Calu3 (cell line): ENCODE results near the gene ALDH3B2. TPM values are rescaled to one million over a fixed set of nuclear protein-coding genes. Genes with fewer than 3 reads are reported as not detected.

ENCODE experiments used
- BruUV-seq: library from RNA; stranded (reverse); fragments of 400-500 nt; replicated peaks from 2 replicates; lab custom pipeline; 2021; lab: Mats Ljungman, UMichigan
- CTCF ChIA-PET: fragments of 300-600 bp; sonication (Branson Sonifier 250); formaldehyde crosslinking; loops from one replicate; lab custom pipeline; 2022; ENCODE audit warnings: antibody characterized with exemption; lab: Charles Lee
- DNase-seq: peaks from one replicate; pipeline ENCODE4 v3.0.0; 2022
- H3K27ac Mint-ChIP-seq: one replicate; pipeline ENCODE4 v1.8.0; 2022; ENCODE audit warnings: mixed read lengths; ENCODE audit not compliant: unreplicated experiment
- H3K27me3 Mint-ChIP-seq: one replicate; pipeline ENCODE4 v1.8.0; 2022; ENCODE audit warnings: mixed read lengths; ENCODE audit not compliant: unreplicated experiment
- H3K36me3 Mint-ChIP-seq: one replicate; pipeline ENCODE4 v1.8.0; 2022; ENCODE audit warnings: mild to moderate bottlenecking, moderate library complexity, mixed read lengths; ENCODE audit not compliant: insufficient read depth, unreplicated experiment
- H3K4me1 Mint-ChIP-seq: one replicate; pipeline ENCODE4 v1.8.0; 2022; ENCODE audit warnings: mild to moderate bottlenecking, low read depth, mixed read lengths; ENCODE audit not compliant: unreplicated experiment
- H3K4me3 Mint-ChIP-seq: one replicate; pipeline ENCODE4 v1.8.0; 2022; ENCODE audit warnings: mild to moderate bottlenecking, low read depth, moderate library complexity, mixed read lengths; ENCODE audit not compliant: unreplicated experiment
- H3K9me3 Mint-ChIP-seq: one replicate; pipeline ENCODE4 v1.8.0; 2022; ENCODE audit warnings: low read depth, mixed read lengths; ENCODE audit not compliant: unreplicated experiment
- CTCF ChIP-seq: fragments of 200-600 bp; IDR thresholded peaks from one replicate; pipeline ENCODE4 v1.8.0; 2022; ENCODE audit warnings: antibody characterized with exemption; ENCODE audit not compliant: unreplicated experiment
- intact Hi-C: fragments of 100-400 bp; cut with micrococcal nuclease; formaldehyde crosslinking; loops from one replicate; pipeline ENCODE4 v1.10.0; 2022; ENCODE audit not compliant: unreplicated experiment
- total RNA-seq: library from RNA; stranded (reverse); gene quantifications from 2 replicates; pipeline ENCODE4 v1.2.3, GENCODE V29; 2022

Gene ALDH3B2
- total RNA-seq, 1 experiment from 2014 or later: 2.4 TPM

GRCh38 chr11:67630943-67631331 lies 43.5 kb downstream of the ALDH3B2 start:
- Mint-ChIP-seq H3K36me3 (peaks cover 11% of the 10 kb centered on the region), H3K4me1 (no peaks in the 10 kb centered on the region), H3K27me3 (no peaks in the 10 kb centered on the region), H3K4me3 (peak overlapping the region; percentile 71), H3K27ac (peak overlapping the region; percentile 45), H3K9me3 (no peaks in the 10 kb centered on the region)
- intact Hi-C loops: no loop called here
- CTCF ChIA-PET: interaction anchor here (0.6 to 2.8 kb wide), 3 partner anchors 17 to 83 kb away, joined by 3 to 17 read pairs (median 8); no protein-coding TSS in a partner anchor
- TF ChIP-seq CTCF: no peak
- no peak for DNase-seq
- no TSS peak for BruUV-seq

GRCh38 chr11:67630228-67630942 lies 44.0 kb downstream of the ALDH3B2 start:
- TSS peak; percentile 72 for BruUV-seq
- peak; percentile 99 for DNase-seq
- peak overlapping the region; percentile 45 for H3K27ac Mint-ChIP-seq
- no peaks in the 10 kb centered on the region for H3K9me3 Mint-ChIP-seq
- H3K4me1 Mint-ChIP-seq: no peaks in the 10 kb centered on the region
- CTCF ChIA-PET: interaction anchor here (0.6 to 2.8 kb wide), 10 partner anchors 8 to 285 kb away, joined by 3 to 17 read pairs (median 4); partner anchors contain the start of gene GSTP1
- intact Hi-C loops: no loop called here
- no peaks in the 10 kb centered on the region for H3K27me3 Mint-ChIP-seq
- H3K4me3 Mint-ChIP-seq: peak overlapping the region; percentile 71
- TF ChIP-seq CTCF: peak; percentile 74
- peaks cover 11% of the 10 kb centered on the region for H3K36me3 Mint-ChIP-seq

GRCh38 chr11:67629386-67630227 lies 44.8 kb downstream of the ALDH3B2 start, which contains the start of gene NUDT8:
Gene NUDT8 (minus strand): TSS chr11:67629937. CDS start chr11:67629911, 26 bp downstream.
- H3K27me3 Mint-ChIP-seq: no peaks in the 10 kb centered on the region
- H3K36me3 Mint-ChIP-seq: peaks cover 11% of the 10 kb centered on the region
- peak; percentile 90 for TF ChIP-seq CTCF
- no TSS peak for BruUV-seq
- no peaks in the 10 kb centered on the region for H3K4me1 Mint-ChIP-seq
- CTCF ChIA-PET: interaction anchor here (0.7 to 2.8 kb wide), 15 partner anchors 9 to 498 kb away, joined by 3 to 17 read pairs (median 4); partner anchors contain the start of genes GSTP1 and PPP1CA
- peak; percentile 83 for DNase-seq
- peak within 1 kb of the TSS; percentile 45 for H3K27ac Mint-ChIP-seq
- H3K4me3 Mint-ChIP-seq: peak within 1 kb of the TSS; percentile 71
- intact Hi-C loops: no loop called here
- no peaks in the 10 kb centered on the region for H3K9me3 Mint-ChIP-seq

GRCh38 chr11:67628710-67629385 lies 45.6 kb downstream of the ALDH3B2 start:
- CTCF ChIA-PET: interaction anchor here (0.7 to 2.8 kb wide), 11 partner anchors 15 to 283 kb away, joined by 3 to 17 read pairs (median 5); partner anchors contain the start of genes GSTP1 and PPP1CA
- H3K4me3 Mint-ChIP-seq: peak overlapping the region; percentile 71
- H3K4me1 Mint-ChIP-seq: no peaks in the 10 kb centered on the region
- TSS peak; percentile 37 for BruUV-seq
- no peaks in the 10 kb centered on the region for H3K9me3 Mint-ChIP-seq
- H3K27me3 Mint-ChIP-seq: no peaks in the 10 kb centered on the region
- intact Hi-C loops: no loop called here
- peaks cover 11% of the 10 kb centered on the region for H3K36me3 Mint-ChIP-seq
- no peak for TF ChIP-seq CTCF
- no peak overlapping the region for H3K27ac Mint-ChIP-seq
- DNase-seq: no peak
